HepG2 (cell line): Measurements from ENCODE around the gene CDC34. TPM values are rescaled to one million over a fixed set of nuclear protein-coding genes. Genes with fewer than 3 reads are reported as not detected.

Experiments
- ATAC-seq: fragments of 200-7000 bp; cut with Tn5 transposase; 3 replicates; pipeline ENCODE4 v1.9.1; 2020; ENCODE audit warnings: mild to moderate bottlenecking, moderate library complexity
- BruUV-seq: library from RNA; stranded (reverse); fragments of 400-500 nt; replicated peaks from 2 replicates; lab custom pipeline; 2021; lab: Mats Ljungman, UMichigan
- CTCF ChIA-PET: fragments of 300-600 bp; formaldehyde crosslinking; extraction: SDS; loops from one replicate; lab custom pipeline; 2021; ENCODE audit warnings: low total read pairs, inconsistent platforms, low intra/inter-chr PET ratio; lab: Yijun Ruan, JAX
- POLR2A ChIA-PET: fragments of 350-600 bp; sonication (Branson Sonifier 250); formaldehyde crosslinking; loops from one replicate; lab custom pipeline; 2020; ENCODE audit warnings: antibody characterized with exemption, inconsistent platforms; lab: Yijun Ruan, JAX
- DNase-seq: peaks from one replicate; pipeline ENCODE4 v3.0.0-alpha.2; 2015; ENCODE audit warnings: low spot score
- FAIRE-seq: peaks from 3 replicates; lab custom pipeline; 2011; peaks lifted over from hg19 to GRCh38; lab: Jason Lieb, UNC
- H2AFZ ChIP-seq: one replicate; pipeline ENCODE4 v1.6.1; 2011; ENCODE audit warnings: low read length, inconsistent platforms
- H3K27ac ChIP-seq: fragments of 300-600 bp; 3 replicates; pipeline ENCODE4 v1.8.0; 2011; ENCODE audit warnings: mixed run types, mild to moderate bottlenecking, mixed read lengths, low read length, inconsistent platforms; ENCODE audit not compliant: insufficient read depth; ENCODE audit errors: extremely low read length
- H3K27me3 ChIP-seq, 2 experiments: fragments of 200-600 bp in 1 of 2; 2 replicates in 1 of 2; 3 replicates in 1 of 2; pipeline versions ENCODE4 v1.6.0 to v1.8.0; 2011; ENCODE audit warnings: low read length in 2 of 2, mild to moderate bottlenecking in 2 of 2, moderate library complexity in 2 of 2, inconsistent platforms in 1 of 2; ENCODE audit not compliant: insufficient read depth in 2 of 2, control insufficient read depth in 1 of 2
- H3K36me3 ChIP-seq, 2 experiments: fragments of 200-600 bp in 1 of 2; replicated peaks in 1 of 2; 2 replicates in 1 of 2; 3 replicates in 1 of 2; pipeline versions ENCODE4 v1.5.1 to v1.8.0; 2011; ENCODE audit warnings: low read length in 2 of 2, inconsistent platforms in 1 of 2; ENCODE audit not compliant: insufficient read depth in 2 of 2, control insufficient read depth in 1 of 2
- H3K4me1 ChIP-seq: 2 replicates; pipeline ENCODE4 v1.5.1; 2012; ENCODE audit warnings: low read length, inconsistent platforms; ENCODE audit not compliant: insufficient read depth
- H3K4me2 ChIP-seq: 2 replicates; pipeline ENCODE4 v1.6.0; 2011; ENCODE audit warnings: low read depth, low read length, inconsistent platforms
- H3K4me3 ChIP-seq, 3 experiments: fragments of 200-600 bp in 1 of 3; sonication (generic), shearing (Covaris generic) in 1 of 3; replicated peaks in 1 of 3; 2 replicates each; pipeline ENCODE4 v1.5.1; 2011 to 2016; ENCODE audit warnings: low read length in 3 of 3, inconsistent platforms in 2 of 3, low read depth in 2 of 3, mild to moderate bottlenecking in 2 of 3, control low read depth in 1 of 3, mixed read lengths in 1 of 3; ENCODE audit not compliant: insufficient read depth in 1 of 3
- H3K79me2 ChIP-seq: one replicate; pipeline ENCODE4 v1.6.1; 2011; ENCODE audit warnings: low read length, inconsistent platforms; ENCODE audit not compliant: insufficient read depth
- H3K9ac ChIP-seq: 2 replicates; pipeline ENCODE4 v1.6.0; 2011; ENCODE audit warnings: mild to moderate bottlenecking, low read depth, low read length, inconsistent platforms; ENCODE audit not compliant: insufficient read depth
- H3K9me3 ChIP-seq: 2 replicates; pipeline ENCODE4 v1.5.1; 2012; ENCODE audit warnings: mild to moderate bottlenecking, low read length
- H4K20me1 ChIP-seq: 2 replicates; pipeline ENCODE4 v1.6.0; 2011; ENCODE audit warnings: inconsistent platforms, mild to moderate bottlenecking, low read length, moderate library complexity; ENCODE audit not compliant: insufficient read depth
- ATF1 ChIP-seq: IDR thresholded peaks from 2 replicates; pipeline ENCODE4 v1.6.1; 2016; ENCODE audit warnings: mild to moderate bottlenecking, control low read depth
- FOXP1 ChIP-seq, 2 experiments: fragments of 450-650 bp in 1 of 2; IDR thresholded peaks; 2 replicates each; pipeline ENCODE4 v1.6.1; 2017 to 2018; ENCODE audit warnings: antibody characterized with exemption in 1 of 2
- HIVEP1 ChIP-seq: sonication (generic); formaldehyde crosslinking; IDR thresholded peaks from 2 replicates; pipeline ENCODE4 v1.4.0; 2020; ENCODE audit warnings: mild to moderate bottlenecking, missing genetic modification reagents
- JDP2 ChIP-seq: sonication (generic); formaldehyde crosslinking; IDR thresholded peaks from 2 replicates; pipeline ENCODE4 v1.8.1; 2022; ENCODE audit warnings: missing genetic modification reagents, borderline replicate concordance
- MEIS2 ChIP-seq: sonication (generic); formaldehyde crosslinking; IDR thresholded peaks from 2 replicates; pipeline ENCODE4 v1.9.0; 2021; ENCODE audit warnings: mild to moderate bottlenecking, missing genetic modification reagents
- MZF1 ChIP-seq: sonication (generic); formaldehyde crosslinking; IDR thresholded peaks from 2 replicates; pipeline ENCODE4 v1.8.1; 2023; ENCODE audit warnings: mild to moderate bottlenecking, missing genetic modification reagents, borderline replicate concordance
- POLR2AphosphoS5 ChIP-seq: IDR thresholded peaks from 2 replicates; pipeline ENCODE4 v1.6.1; 2012; ENCODE audit warnings: low read depth, low read length
- PRDM10 ChIP-seq: sonication (generic); formaldehyde crosslinking; IDR thresholded peaks from 2 replicates; pipeline ENCODE4 v1.4.0; 2020; ENCODE audit warnings: low read depth, missing genetic modification reagents
- SAFB2 ChIP-seq: sonication (generic); formaldehyde crosslinking; IDR thresholded peaks from 2 replicates; pipeline ENCODE4 v1.5.1; 2020; ENCODE audit warnings: missing genetic modification reagents, low read depth, mild to moderate bottlenecking, borderline replicate concordance
- ZEB1 ChIP-seq: IDR thresholded peaks from 2 replicates; pipeline ENCODE4 v1.6.1; 2012; ENCODE audit warnings: mild to moderate bottlenecking, low read depth, inconsistent platforms; ENCODE audit not compliant: insufficient replicate concordance
- ZKSCAN5 ChIP-seq: sonication (generic); formaldehyde crosslinking; IDR thresholded peaks from 2 replicates; pipeline ENCODE4 v1.5.1; 2020; ENCODE audit warnings: mild to moderate bottlenecking, missing genetic modification reagents
- ZNF543 ChIP-seq: sonication (generic); formaldehyde crosslinking; IDR thresholded peaks from 2 replicates; pipeline ENCODE4 v1.4.0; 2020; ENCODE audit warnings: mild to moderate bottlenecking, missing genetic modification reagents
- ZNF589 ChIP-seq: sonication (generic); formaldehyde crosslinking; conservative IDR thresholded peaks from 2 replicates; pipeline ENCODE4 v1.8.0; 2022; ENCODE audit warnings: mild to moderate bottlenecking, moderate library complexity, missing genetic modification reagents
- ZNF644 ChIP-seq: IDR thresholded peaks from 2 replicates; pipeline ENCODE4 v1.6.1; 2016; ENCODE audit warnings: low read depth
- ZNF776 ChIP-seq: sonication (generic); formaldehyde crosslinking; IDR thresholded peaks from 2 replicates; pipeline ENCODE4 v1.4.0; 2020; ENCODE audit warnings: mild to moderate bottlenecking, missing genetic modification reagents
- WGBS: methylation state at CpG from one replicate; pipeline ENCODE4 v1.1.6; 2017; ENCODE audit warnings: low lambda C conversion rate; 5-methylcytosine and 5-hydroxymethylcytosine counted together
- in situ Hi-C: cut with HindIII; loops from 2 replicates; pipeline ENCODE4 v1.10.0; 2017; ENCODE audit warnings: low pct_unique_long_range_greater_than_20kb; ENCODE audit not compliant: extremely low pct_ligation_motif_present
- intact Hi-C: fragments of 100-400 bp; cut with micrococcal nuclease; formaldehyde crosslinking; loops from one replicate; pipeline ENCODE4 v1.10.0; 2022; ENCODE audit not compliant: unreplicated experiment
- polyA plus RNA-seq, 8 experiments: library from polyadenylated mRNA; depleted of rRNA in 3 of 8; stranded (reverse) in 7 of 8; unstranded in 1 of 8; fragments of >200 nt; fragmentation: Illumina TruSeq in 4 of 8; extraction: Trizol in 4 of 8; gene quantifications; 2 replicates each; pipeline versions ENCODE4 v1.2.1 to v1.2.3, GENCODE V29; 2011 to 2016; ENCODE audit warnings: low read depth in 4 of 8, missing spikeins in 1 of 8, mixed read lengths in 1 of 8; ENCODE audit not compliant: insufficient read depth in 1 of 8
- total RNA-seq, 5 experiments: library from RNA; depleted of rRNA; stranded (reverse); fragments of >200 nt; fragmentation: Illumina TruSeq; extraction: Trizol; gene quantifications; 2 replicates each; pipeline ENCODE4 v1.2.3, GENCODE V29; 2016; ENCODE audit warnings: low read depth in 1 of 5
- TF ChIP-seq, protein P1 (sequence below): sonication (generic); formaldehyde crosslinking; IDR thresholded peaks from 2 replicates; pipeline ENCODE4 v1.5.0; 2020; ENCODE audit warnings: missing genetic modification reagents
- TF ChIP-seq, protein P2 (sequence below): sonication (generic); formaldehyde crosslinking; IDR thresholded peaks from 2 replicates; pipeline ENCODE4 v1.9.0; 2021; ENCODE audit warnings: missing genetic modification reagents, borderline replicate concordance
- TF ChIP-seq, protein P3 (sequence below): sonication (generic); formaldehyde crosslinking; IDR thresholded peaks from 2 replicates; pipeline ENCODE4 v1.4.0; 2020; ENCODE audit warnings: low read depth, mild to moderate bottlenecking, missing genetic modification reagents

CDC34 gene
- total and polyA plus RNA-seq, 2 of the 13 experiments (the other 11 are each of a cell fraction or from before 2014, with no cell fraction given): 138 to 150 TPM

GRCh38 chr19:524062-524674 is 7.4 kb upstream of the CDC34 start:
- BruUV-seq: no TSS peak
- ATAC-seq (peak; percentile 90), FAIRE-seq (peak; percentile 48), DNase-seq (peak; percentile 80)
- Histone ChIP-seq H3K4me2 (peak overlapping the region; percentile 77), H4K20me1 (no peaks in the 10 kb centered on the region), H3K4me1 (peaks cover 58% of the 10 kb centered on the region), H3K36me3 (no peaks in the 10 kb centered on the region), H3K27me3 (no peaks in the 10 kb centered on the region), H2AFZ (no peak overlapping the region), H3K27ac (peak overlapping the region; percentile 95), H3K4me3 (peak overlapping the region; percentile 30 to 63 (median 42); a peak in 5 of 6 replicates), H3K9ac (peak overlapping the region; percentile 74), H3K9me3 (no peaks in the 10 kb centered on the region), H3K79me2 (no peaks in the 10 kb centered on the region)
- ChIA-PET CTCF (no interaction called here), POLR2A (interaction anchor here (0.7 to 1.6 kb wide), 12 partner anchors 8 to 266 kb away, joined by 3 to 20 read pairs (median 4); partner anchors contain the start of gene CDC34)
- in situ Hi-C loops: no loop called here
- intact Hi-C loops: no loop called here
- WGBS: 12% methylated on average over 3 of the region's 29 CpGs
- TF ChIP-seq ZNF776 (CRISPR knock-in tag) (peak; percentile 74; the same call in 1 of the 2 replicates), ZNF543 (peak; percentile 99), HIVEP1 (CRISPR knock-in tag) (peak; percentile 98), ZEB1 (no peak), PRDM10 (CRISPR knock-in tag) (peak; percentile 79; the same call in 1 of the 2 replicates), JDP2 (CRISPR knock-in tag) (no peak), FOXP1 (IDR thresholded peaks at IDR 0.05) (no peak), FOXP1 (CRISPR knock-in tag; IDR thresholded peaks at IDR 0.05) (peak; percentile 25; the same call in 1 of the 2 replicates), POLR2AphosphoS5 (peak; percentile 54; the same call in 1 of the 2 replicates), ATF1 (CRISPR knock-in tag) (no peak), ZNF644 (CRISPR knock-in tag) (no peak), MEIS2 (CRISPR knock-in tag) (peak; percentile 61; the same call in 1 of the 2 replicates), SAFB2 (CRISPR knock-in tag) (no peak), ZNF589 (CRISPR knock-in tag) (no peak), ZKSCAN5 (no peak), MZF1 (no peak)
- TF ChIP-seq, protein P1, sequence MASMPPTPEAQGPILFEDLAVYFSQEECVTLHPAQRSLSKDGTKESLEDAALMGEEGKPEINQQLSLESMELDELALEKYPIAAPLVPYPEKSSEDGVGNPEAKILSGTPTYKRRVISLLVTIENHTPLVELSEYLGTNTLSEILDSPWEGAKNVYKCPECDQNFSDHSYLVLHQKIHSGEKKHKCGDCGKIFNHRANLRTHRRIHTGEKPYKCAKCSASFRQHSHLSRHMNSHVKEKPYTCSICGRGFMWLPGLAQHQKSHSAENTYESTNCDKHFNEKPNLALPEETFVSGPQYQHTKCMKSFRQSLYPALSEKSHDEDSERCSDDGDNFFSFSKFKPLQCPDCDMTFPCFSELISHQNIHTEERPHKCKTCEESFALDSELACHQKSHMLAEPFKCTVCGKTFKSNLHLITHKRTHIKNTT (CRISPR knock-in tag): no peak
- TF ChIP-seq, protein P2, sequence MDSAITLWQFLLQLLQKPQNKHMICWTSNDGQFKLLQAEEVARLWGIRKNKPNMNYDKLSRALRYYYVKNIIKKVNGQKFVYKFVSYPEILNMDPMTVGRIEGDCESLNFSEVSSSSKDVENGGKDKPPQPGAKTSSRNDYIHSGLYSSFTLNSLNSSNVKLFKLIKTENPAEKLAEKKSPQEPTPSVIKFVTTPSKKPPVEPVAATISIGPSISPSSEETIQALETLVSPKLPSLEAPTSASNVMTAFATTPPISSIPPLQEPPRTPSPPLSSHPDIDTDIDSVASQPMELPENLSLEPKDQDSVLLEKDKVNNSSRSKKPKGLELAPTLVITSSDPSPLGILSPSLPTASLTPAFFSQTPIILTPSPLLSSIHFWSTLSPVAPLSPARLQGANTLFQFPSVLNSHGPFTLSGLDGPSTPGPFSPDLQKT (CRISPR knock-in tag): no peak
- TF ChIP-seq, protein P3, sequence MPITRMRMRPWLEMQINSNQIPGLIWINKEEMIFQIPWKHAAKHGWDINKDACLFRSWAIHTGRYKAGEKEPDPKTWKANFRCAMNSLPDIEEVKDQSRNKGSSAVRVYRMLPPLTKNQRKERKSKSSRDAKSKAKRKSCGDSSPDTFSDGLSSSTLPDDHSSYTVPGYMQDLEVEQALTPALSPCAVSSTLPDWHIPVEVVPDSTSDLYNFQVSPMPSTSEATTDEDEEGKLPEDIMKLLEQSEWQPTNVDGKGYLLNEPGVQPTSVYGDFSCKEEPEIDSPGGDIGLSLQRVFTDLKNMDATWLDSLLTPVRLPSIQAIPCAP: no peak
